Measurements from ENCODE around the gene AGTR1. TPM values are rescaled to one million over a fixed set of nuclear protein-coding genes. Genes with fewer than 3 reads are reported as not detected.

Gene AGTR1
- 1.3 and 2.9 TPM in 2 replicates for total RNA-seq

DNA sequence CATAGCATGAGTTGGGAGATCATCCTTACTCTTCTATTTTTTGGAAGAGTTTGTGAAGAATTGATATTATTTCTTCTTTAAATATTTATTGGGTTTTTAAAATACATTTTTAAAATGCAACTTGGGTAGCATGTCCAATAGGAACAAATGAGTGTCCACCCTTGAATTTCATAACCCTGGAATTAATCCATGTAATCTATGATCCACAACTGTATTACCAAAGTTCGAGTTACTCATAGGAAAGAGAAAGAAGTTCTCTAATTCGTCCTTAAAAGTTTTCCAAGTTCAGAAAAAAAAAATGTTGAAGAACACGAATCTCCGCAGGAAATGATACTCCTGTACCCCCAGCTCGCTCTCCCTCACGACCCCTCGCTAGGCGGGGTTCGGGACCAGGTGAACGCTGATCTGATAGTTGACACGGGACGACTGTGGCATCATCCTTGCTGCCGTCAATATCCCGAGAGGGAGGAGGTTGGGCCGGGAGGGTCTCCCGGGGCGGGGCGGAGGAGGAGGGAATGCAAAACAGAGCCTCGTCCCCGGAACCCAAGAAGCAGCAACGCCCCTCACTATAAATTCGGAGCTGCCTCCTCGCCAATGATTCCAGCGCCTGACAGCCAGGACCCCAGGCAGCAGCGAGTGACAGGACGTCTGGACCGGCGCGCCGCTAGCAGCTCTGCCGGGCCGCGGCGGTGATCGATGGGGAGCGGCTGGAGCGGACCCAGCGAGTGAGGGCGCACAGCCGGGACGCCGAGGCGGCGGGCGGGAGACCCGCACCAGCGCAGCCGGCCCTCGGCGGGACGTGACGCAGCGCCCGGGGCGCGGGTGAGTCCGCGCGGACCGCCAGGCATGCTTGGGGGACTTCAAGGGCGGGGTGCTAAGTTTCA is at the start of gene AGTR1:
AGTR1 (plus strand) TSS at position 598 of the 884 bp plus-strand sequence. CDS start 43,133 bp downstream, outside the sequence.

Other genes starting within 250 kb of the AGTR1 start
- not detected in 2 replicates for gene CPB1, start 129.9 kb downstream of the AGTR1 start, total RNA-seq
- not detected in 2 replicates for gene CPA3, start 167.4 kb downstream of the AGTR1 start, total RNA-seq